GM23248 (cell line): ENCODE results near the gene NINL.

ENCODE experiments used
- EZH2 ChIP-seq: fragments of 200-600 bp; sonication (generic); IDR thresholded peaks from 2 replicates; pipeline ENCODE4 v1.6.1; 2018; ENCODE audit warnings: antibody characterized with exemption, mild to moderate bottlenecking; ENCODE audit not compliant: insufficient read depth, poor library complexity, severe bottlenecking
- EZH2phosphoT487 ChIP-seq: fragments of 200-600 bp; sonication (generic); IDR thresholded peaks from 2 replicates; pipeline ENCODE4 v1.6.1; 2018; ENCODE audit warnings: antibody characterized with exemption, moderate library complexity, mild to moderate bottlenecking, low read depth; ENCODE audit not compliant: insufficient read depth

GRCh38 chr20:25605148-25605547 lies 19.8 kb upstream of the NINL start:
- TF ChIP-seq EZH2phosphoT487 (no peak), EZH2 (no peak)
